ENCODE measurements around the gene STX4.

The STX4 gene

DNA sequence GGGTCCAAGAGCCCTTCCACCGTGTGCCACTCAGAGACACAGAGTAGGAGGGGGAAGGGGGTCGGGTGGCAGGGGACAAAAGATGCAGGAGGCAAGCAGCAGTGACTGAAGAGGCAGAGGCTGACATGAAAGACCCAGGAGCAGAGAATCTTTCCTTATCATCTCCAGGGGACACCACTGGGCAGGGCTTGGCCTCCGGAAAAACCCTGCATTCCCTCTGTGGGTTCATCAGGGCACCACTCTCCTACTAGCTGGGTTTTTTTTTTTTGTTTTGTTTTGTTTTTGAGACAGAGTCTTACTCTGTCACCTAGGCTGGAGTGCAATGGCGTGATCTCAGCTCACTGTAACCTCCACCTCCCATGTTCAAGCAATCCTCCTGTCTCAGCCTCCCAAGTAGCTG lies 2.1 kb upstream of the STX4 start:
- Histone ChIP-seq H4K20me1 (ENCODE audit: low read depth, low read length) (no peaks in the 10 kb centered on the region), H2AFZ (ENCODE audit: low read depth, low read length, severe bottlenecking) (no peak overlapping the region), H3K36me3 (ENCODE audit: low read length) (no peaks in the 10 kb centered on the region), H3K9me3 (ENCODE audit: insufficient read depth, low read length) (no peaks in the 10 kb centered on the region), H3F3A (ENCODE audit: insufficient read depth) (peaks cover 10% of the 10 kb centered on the region), H3K4me3 (ENCODE audit: insufficient read depth, low read length, poor library complexity, severe bottlenecking) (no peak overlapping the region), H3K79me2 (ENCODE audit: insufficient read depth, low read length) (no peaks in the 10 kb centered on the region), H3K9ac (ENCODE audit: low read length) (no peak overlapping the region), H3K27me3 (ENCODE audit: low read length) (no peaks in the 10 kb centered on the region), H3K27ac (ENCODE audit: low read depth, low read length) (no peak overlapping the region), H3K4me2 (ENCODE audit: low read depth, low read length, poor library complexity, severe bottlenecking) (no peak overlapping the region), H3K9me2 (replicated peaks; ENCODE audit: insufficient read depth, low read length) (no peaks in the 10 kb centered on the region)
- no peak for TF ChIP-seq EZH2phosphoT487 (conservative IDR thresholded peaks at IDR 0.05; ENCODE audit: low read length)
- TF ChIP-seq, protein P1, sequence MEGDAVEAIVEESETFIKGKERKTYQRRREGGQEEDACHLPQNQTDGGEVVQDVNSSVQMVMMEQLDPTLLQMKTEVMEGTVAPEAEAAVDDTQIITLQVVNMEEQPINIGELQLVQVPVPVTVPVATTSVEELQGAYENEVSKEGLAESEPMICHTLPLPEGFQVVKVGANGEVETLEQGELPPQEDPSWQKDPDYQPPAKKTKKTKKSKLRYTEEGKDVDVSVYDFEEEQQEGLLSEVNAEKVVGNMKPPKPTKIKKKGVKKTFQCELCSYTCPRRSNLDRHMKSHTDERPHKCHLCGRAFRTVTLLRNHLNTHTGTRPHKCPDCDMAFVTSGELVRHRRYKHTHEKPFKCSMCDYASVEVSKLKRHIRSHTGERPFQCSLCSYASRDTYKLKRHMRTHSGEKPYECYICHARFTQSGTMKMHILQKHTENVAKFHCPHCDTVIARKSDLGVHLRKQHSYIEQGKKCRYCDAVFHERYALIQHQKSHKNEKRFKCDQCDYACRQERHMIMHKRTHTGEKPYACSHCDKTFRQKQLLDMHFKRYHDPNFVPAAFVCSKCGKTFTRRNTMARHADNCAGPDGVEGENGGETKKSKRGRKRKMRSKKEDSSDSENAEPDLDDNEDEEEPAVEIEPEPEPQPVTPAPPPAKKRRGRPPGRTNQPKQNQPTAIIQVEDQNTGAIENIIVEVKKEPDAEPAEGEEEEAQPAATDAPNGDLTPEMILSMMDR (IDR thresholded peaks at IDR 0.05; ENCODE audit: insufficient read depth, low read length, poor library complexity, severe bottlenecking): no peak

DNA sequence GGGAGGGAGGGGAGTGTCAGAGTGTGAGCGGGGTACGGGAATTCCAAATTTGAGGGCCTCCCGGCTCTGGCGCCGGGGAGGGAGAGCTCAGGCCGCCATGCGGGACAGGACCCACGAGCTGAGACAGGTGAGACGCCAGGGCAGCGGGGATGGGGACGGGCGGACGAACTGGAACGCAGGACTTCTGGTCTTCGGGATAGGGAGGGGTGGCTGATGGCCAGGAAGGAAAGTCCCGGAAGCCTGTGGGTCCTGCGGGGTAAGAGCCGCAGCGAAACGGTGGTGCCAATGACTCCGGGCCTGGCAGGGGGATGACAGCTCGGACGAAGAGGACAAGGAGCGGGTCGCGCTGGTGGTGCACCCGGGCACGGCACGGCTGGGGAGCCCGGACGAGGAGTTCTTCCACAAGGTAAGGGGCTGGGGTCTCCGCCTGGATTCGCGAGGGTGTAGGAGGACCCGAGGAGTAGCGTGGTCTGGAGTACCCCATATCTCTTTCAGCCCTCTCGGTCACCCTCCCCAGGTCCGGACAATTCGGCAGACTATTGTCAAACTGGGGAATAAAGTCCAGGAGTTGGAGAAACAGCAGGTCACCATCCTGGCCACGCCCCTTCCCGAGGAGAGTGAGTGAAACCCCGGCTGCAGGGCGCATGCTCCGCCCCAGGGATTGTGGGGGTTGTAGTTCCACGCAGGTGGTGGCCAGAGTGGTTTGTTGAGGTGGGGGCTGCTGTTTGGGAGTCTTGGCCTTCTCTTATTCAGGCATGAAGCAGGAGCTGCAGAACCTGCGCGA lies 543 bp downstream of the STX4 start:
- Histone ChIP-seq H3K9me3 (ENCODE audit: insufficient read depth, low read length) (no peaks in the 10 kb centered on the region), H3K27me3 (ENCODE audit: low read length) (no peaks in the 10 kb centered on the region), H3K9ac (ENCODE audit: low read length) (peak overlapping the region; percentile 65)

DNA sequence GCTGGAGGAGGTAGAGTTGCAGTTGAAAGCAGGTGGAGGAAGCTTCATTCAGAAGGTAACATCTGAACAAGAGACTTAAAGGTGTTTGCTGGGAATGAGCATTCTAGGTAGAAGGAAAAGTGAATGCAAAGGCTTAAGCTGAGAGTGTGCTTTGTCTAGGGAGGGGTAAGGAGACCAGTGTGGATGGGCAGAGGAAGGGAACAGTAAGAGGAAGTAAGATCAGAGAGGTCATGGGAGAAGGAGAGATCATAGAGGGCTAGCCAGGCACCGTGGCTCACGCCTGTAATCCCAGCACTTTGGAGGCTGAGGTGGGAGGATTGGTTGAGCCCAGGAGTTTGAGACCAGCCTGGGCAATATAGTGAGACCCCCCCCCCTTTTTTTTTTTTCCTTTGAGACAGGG lies 3.3 kb downstream of the STX4 start:
- no peak overlapping the region for H3K4me3 ChIP-seq (ENCODE audit: insufficient read depth, low read length, poor library complexity, severe bottlenecking)
- H3K27me3 ChIP-seq (ENCODE audit: low read length): no peaks in the 10 kb centered on the region
- H3K27ac ChIP-seq (ENCODE audit: low read depth, low read length): no peak overlapping the region
- no peaks in the 10 kb centered on the region for H3K79me2 ChIP-seq (ENCODE audit: insufficient read depth, low read length)
- H3K4me2 ChIP-seq (ENCODE audit: low read depth, low read length, poor library complexity, severe bottlenecking): no peak overlapping the region
- H3K9me2 ChIP-seq (replicated peaks; ENCODE audit: insufficient read depth, low read length): no peaks in the 10 kb centered on the region
- no peaks in the 10 kb centered on the region for H4K20me1 ChIP-seq (ENCODE audit: low read depth, low read length)
- H3K36me3 ChIP-seq (ENCODE audit: low read length): no peaks in the 10 kb centered on the region
- TF ChIP-seq EZH2phosphoT487 (conservative IDR thresholded peaks at IDR 0.05; ENCODE audit: low read length): no peak
- TF ChIP-seq, protein P1 (IDR thresholded peaks at IDR 0.05; ENCODE audit: insufficient read depth, low read length, poor library complexity, severe bottlenecking): no peak
- no peak overlapping the region for H3K9ac ChIP-seq (ENCODE audit: low read length)
- H3F3A ChIP-seq (ENCODE audit: insufficient read depth): peaks cover 10% of the 10 kb centered on the region
- no peak overlapping the region for H2AFZ ChIP-seq (ENCODE audit: low read depth, low read length, severe bottlenecking)
- no peaks in the 10 kb centered on the region for H3K9me3 ChIP-seq (ENCODE audit: insufficient read depth, low read length)

More for the DNA sequence above, 543 bp downstream of the STX4 start:
- no peaks in the 10 kb centered on the region for H3K9me2 ChIP-seq (replicated peaks; ENCODE audit: insufficient read depth, low read length)
- H3K4me2 ChIP-seq (ENCODE audit: low read depth, low read length, poor library complexity, severe bottlenecking): peak overlapping the region; percentile 69
- no peak for TF ChIP-seq EZH2phosphoT487 (conservative IDR thresholded peaks at IDR 0.05; ENCODE audit: low read length)
- TF ChIP-seq, protein P1 (IDR thresholded peaks at IDR 0.05; ENCODE audit: insufficient read depth, low read length, poor library complexity, severe bottlenecking): no peak
- no peaks in the 10 kb centered on the region for H4K20me1 ChIP-seq (ENCODE audit: low read depth, low read length)
- peaks cover 10% of the 10 kb centered on the region for H3F3A ChIP-seq (ENCODE audit: insufficient read depth)
- no peaks in the 10 kb centered on the region for H3K79me2 ChIP-seq (ENCODE audit: insufficient read depth, low read length)
- H3K4me3 ChIP-seq (ENCODE audit: insufficient read depth, low read length, poor library complexity, severe bottlenecking): peak overlapping the region; percentile 92
- peak overlapping the region; percentile 23; the same call in 1 of the 2 replicates for H3K27ac ChIP-seq (ENCODE audit: low read depth, low read length)
- H2AFZ ChIP-seq (ENCODE audit: low read depth, low read length, severe bottlenecking): peak overlapping the region; percentile 79
- H3K36me3 ChIP-seq (ENCODE audit: low read length): no peaks in the 10 kb centered on the region

All from SU-DHL-6 (cell line).